Testis (tissue), 2 donors: ENCODE measurements around the gene MST1R.

Experiments used
- CTCF ChIP-seq, 3 experiments: fragments of 450-650 bp in 2 of 3; fragments of 200-600 bp in 1 of 3; sonication (generic) in 1 of 3; IDR thresholded peaks; one replicate each; pipeline ENCODE4 v1.5.1; 2016 to 2019; ENCODE audit warnings: antibody characterized with exemption in 3 of 3, mild to moderate bottlenecking in 2 of 3, moderate library complexity in 1 of 3
- POLR2A ChIP-seq: fragments of 450-650 bp; IDR thresholded peaks from one replicate; pipeline ENCODE4 v1.6.1; 2017; ENCODE audit warnings: antibody characterized with exemption, mild to moderate bottlenecking, moderate library complexity

DNA sequence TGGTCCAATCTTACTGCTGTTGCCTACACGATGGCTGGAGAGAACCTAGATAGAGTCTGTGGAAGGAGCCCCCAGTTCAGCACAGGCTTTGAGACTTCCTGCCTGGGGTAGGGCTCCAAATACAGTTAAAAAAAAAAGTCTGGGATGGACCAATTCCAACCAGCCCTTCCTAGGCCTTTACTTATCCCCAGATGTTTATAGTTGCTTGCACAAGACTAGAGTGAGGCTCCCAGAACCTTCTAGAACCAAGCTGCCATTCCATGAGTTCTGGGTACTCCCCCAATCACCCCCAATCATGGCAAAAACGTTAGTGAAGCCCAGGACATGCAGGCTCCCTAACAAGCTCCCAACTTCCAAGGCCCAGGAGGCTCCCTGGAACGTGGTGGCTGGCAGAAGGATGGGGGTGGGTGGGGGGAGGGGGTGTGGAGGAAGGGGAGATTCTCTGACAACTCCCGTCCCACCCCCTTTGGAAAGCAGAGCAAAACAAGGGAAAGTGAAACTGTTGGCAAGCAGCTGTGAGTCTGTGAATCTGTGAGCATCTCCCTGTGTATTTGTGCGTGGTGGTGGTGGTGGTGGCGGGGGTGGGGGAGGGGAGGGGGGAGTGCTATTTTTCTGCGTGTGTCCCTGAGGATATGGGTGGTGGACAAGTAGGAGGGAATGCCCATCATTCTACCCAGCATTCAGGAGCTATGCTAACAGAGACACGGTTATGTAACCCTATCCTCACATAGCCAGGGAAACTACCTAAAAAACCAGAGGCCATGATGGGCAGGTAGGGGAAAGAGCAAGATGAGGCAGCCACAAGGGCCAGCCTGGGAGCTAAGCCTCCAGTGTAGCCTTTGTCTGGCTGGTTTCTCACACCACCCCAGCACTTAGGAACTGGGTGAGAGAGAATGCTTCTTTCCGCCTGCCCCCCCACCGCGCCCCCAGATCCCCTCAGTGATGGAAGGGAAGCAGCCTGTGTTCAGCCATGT is 2.0 kb downstream of the MST1R start:
- no peak for TF ChIP-seq POLR2A
- no peak for TF ChIP-seq CTCF (IDR thresholded peaks at IDR 0.05)
